GM10266 (cell line): ENCODE data around the gene S1PR3.

Source experiments
- DNase-seq: peaks from one replicate; pipeline ENCODE4 v3.0.0; 2012; ENCODE audit errors: extremely low spot score
- CTCF ChIP-seq: IDR thresholded peaks from 2 replicates; pipeline ENCODE4 v1.5.1; 2012; ENCODE audit warnings: mild to moderate bottlenecking, low read depth; ENCODE audit not compliant: control insufficient read depth, insufficient read depth; ENCODE audit errors: missing control alignments

Gene S1PR3

GRCh38 chr9:89038382-89039103, 47.3 kb downstream of the S1PR3 start:
- no peak for TF ChIP-seq CTCF
- no peak for DNase-seq

GRCh38 chr9:89039104-89039465, 47.8 kb downstream of the S1PR3 start:
- TF ChIP-seq CTCF, result no peak
- DNase-seq, result no peak

- no peak for TF ChIP-seq CTCF
- no peak for DNase-seq
Observed at GRCh38 chr9:89039664-89040063, 48.4 kb downstream of the S1PR3 start.

GRCh38 chr9:89042984-89043383, 51.7 kb downstream of the S1PR3 start:
- DNase-seq, result no peak

GRCh38 chr9:89044104-89044503, 52.8 kb downstream of the S1PR3 start:
- TF ChIP-seq CTCF, result no peak
- DNase-seq, result no peak

More at GRCh38 chr9:89042984-89043383, 51.7 kb downstream of the S1PR3 start:
- no peak for TF ChIP-seq CTCF

- DNase-seq, result no peak
- no peak for TF ChIP-seq CTCF
Observed at GRCh38 chr9:89044881-89045280, 53.6 kb downstream of the S1PR3 start.

GRCh38 chr9:89046832-89047231, 55.6 kb downstream of the S1PR3 start:
- no peak for DNase-seq
- TF ChIP-seq CTCF, result no peak
